Activated effector memory CD4-positive, alpha-beta T cell treated with anti-CD3 and anti-CD28 coated beads, Interleukin-2, amount 50 U/mL, for 16 hours (primary cell): ENCODE measurements around the gene HEXD.
"Not testable (repeated sequence)": the region's sequence is repeated elsewhere in the genome, so short reads cannot be mapped to it uniquely, and the experiment has no call there.

ENCODE experiments used
- DNase-seq: peaks from one replicate; pipeline ENCODE4 v3.0.0-alpha.2; 2020

HEXD gene

DNA sequence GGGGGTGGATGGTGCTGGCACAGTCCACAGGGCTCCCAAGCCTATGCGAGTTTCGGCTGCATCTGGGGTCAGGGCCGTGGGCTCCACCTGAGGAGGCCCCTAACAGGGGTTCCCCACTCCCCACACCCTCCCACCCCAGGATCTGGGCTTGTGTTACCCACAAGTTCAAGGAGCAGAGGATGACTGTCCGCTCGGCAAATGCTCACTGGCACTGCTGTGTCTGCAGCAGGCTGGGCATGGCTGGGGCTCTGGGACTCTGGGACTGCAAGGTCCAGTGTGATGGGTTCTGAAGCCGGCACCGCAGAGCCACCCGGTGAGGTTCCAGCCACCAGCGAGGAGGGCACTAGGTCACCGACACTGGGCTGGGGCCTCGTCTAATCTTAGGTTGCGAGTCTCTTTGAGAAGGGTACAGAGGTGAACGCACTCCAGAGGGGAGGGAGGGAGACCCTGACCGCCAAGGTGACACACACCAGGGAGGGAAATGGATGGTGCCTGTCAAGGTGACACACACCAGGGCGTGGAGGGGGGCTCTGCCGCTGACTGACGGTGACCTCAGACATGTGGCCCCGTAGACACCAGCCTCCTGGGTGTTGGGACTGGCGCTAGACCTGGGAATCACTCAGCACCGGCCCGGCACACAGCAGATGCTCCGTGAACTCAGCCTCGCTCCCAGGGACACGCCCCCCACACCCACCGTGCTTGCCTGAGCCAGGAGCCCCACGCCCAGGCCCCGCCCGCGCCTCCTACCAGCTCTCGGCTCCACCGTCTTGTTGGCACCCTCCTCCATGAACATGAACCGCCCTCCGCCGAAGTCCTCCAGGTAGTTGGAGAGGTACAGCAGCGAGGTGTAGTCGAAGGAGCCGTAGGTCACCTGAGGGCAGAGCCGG lies 20.5 kb upstream of the HEXD start:
- DNase-seq = no peak

DNA sequence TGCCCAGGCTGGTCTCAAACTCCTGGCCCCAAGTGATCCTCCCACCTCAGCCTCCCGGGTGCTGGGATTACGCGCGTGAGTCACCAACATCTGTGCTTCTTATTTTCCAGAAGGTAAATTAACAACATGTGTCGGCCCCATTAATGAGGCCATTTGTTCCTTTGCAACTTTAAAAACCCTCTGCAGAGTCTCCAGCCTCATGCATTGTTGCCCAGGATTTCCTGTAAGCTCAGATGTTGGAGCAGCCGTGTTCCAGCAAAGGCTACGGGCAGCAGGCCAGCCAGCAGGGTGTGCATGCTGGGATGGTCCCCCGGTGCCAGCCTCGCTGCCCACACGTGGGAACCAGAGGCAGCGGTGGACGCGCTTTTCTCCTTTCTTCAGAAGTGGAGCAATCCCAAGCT lies 19.1 kb upstream of the HEXD start:
- no peak for DNase-seq

DNA sequence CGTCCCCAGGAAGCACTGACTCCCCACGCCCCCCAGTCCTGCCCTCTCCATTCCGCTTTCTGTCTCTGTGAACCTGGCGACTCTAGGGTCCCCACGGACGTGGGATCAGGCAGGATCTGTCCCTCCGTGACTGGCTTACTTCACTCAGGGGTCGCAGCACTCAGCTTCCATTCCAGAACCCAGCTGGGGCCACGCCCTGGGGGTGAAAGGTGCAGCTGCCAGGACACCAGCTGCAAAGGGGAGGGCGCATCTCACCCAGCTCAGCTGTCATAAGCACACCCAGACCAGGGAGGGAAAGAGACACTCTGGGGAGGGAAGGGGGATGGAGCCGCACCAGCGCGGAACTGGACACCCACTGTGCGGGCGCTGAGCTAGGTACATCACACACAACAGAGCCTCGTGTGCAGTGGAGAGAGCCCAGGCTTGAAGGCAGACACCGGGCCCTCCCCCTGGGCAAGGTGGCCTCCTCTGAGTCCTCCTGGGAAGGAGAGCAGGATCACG lies 18.5 kb upstream of the HEXD start:
- no peak for DNase-seq

DNA sequence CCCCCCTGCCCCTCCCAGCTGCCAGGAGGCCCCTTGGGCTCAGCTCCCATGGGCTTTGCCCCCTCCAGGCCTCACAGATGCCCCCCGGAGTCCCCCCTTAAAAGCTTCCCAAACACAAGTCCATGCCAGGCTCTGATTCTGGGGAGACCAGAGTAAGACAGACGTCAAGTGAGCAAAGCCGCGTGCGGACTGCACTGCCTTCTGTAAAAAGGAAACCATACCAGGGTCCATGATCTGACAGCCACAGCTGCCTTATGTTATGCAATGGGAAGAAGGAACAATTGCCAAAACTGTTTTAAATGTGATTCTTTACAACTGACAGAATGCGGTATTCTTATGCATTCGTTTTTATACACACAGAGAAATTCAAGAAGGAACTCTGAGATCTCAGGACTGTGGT lies 17.9 kb upstream of the HEXD start:
- no peak for DNase-seq

DNA sequence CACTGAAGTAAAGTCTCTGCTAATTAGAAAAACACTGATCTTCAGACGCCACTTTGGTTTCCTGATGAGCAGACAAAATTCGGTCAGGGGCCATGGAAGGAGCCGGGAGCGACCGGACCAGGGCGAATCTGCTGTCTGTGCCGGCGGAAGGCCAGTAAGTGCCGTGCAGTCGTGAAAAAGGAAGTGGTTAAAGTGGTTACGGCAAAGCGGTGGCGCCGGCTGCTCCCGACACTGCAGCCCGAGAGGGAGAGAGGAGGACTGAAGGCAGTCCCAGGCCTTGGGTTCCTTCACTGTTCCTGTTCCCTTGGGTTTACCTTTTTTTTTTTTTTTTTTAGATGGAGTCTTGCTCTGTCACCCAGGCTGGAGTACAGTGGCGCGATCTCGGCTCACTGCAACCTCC lies 17.3 kb upstream of the HEXD start:
- DNase-seq = peak; percentile 79

DNA sequence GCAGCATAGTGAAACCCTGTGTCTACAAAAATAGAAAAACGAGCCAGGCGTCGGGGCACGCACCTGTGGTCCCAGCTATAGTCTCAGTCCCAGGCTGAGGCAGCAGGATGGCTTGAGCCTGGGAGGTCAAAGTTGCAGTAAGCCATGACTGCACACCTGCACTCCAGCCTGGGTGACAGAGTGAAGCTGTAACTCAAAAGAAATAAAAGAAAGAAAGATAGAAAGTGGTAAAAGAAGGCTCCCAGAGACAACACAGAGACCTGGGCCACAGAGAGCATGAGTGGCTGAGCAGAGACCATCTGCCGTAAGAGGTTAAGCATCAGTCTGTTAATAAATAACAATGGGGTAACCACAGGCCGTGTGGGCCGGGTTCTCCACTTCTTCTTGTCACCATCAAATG lies 15.3 kb upstream of the HEXD start:
- no peak for DNase-seq

DNA sequence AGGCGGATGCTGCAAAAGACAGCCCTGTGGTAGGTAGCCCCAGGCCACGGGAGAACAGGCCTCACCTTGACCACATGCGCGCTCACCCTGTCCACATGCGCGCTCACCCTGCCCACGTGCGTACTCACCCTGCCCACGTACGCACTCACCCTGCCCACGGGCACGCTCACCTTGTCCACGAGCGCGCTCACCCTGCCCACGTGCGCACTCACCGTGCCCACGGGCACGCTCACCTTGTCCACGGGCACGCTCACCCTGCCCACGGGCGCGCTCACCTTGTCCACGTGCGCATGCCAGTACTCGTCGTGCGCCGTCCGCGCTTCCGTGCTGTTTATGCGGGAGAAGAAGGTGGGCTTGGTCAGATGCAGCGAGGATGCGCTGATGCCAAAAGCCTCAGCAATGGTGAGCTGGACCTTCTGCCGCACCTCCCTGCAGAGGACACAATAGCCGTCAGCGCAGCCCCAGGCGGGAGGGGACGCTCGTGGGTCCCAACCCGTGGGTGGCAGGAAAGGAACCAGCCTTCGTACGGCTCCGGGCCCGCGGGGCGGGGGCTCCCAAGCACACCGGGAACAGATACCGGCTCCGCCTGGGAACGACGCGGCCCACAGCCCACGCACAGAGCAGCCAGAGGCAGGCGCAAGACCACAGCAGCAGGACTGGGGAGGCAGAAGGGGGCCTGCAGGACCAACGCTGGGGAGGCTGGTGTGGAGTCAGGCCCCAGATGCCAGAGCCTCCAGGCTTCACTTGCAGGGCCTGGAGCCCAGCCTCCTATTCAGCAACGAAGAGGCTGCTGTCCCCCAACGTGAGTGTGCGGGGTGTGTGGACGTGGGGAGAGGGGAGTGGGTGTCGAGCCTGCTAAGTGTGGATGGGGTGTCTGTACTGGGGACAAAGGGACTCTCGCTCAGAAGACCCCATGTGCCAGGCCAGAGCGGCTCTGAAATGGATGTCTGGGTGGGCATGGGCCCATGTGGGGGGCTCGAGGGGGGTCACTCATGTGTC lies 14.2 kb upstream of the HEXD start:
- DNase-seq = no peak

DNA sequence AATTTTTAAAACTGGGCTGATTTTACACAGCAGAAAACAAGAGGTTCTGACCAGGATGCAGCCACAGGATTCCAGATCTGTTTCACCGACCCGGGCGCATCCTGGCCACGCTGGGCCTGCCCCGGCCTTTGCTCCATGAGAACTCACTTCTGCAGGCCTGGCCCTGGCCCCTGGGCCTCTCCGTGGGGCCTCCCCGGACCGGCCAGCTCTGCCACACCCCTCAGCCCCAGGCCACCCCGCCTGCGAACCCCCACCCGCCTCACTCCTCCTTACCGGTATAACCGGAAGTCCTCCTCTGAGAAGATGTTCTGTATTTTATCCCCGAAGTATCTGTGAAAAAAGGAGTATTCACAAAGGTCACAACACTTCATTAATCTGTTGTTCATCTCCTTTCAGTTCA lies 13.1 kb upstream of the HEXD start:
- DNase-seq = no peak

DNA sequence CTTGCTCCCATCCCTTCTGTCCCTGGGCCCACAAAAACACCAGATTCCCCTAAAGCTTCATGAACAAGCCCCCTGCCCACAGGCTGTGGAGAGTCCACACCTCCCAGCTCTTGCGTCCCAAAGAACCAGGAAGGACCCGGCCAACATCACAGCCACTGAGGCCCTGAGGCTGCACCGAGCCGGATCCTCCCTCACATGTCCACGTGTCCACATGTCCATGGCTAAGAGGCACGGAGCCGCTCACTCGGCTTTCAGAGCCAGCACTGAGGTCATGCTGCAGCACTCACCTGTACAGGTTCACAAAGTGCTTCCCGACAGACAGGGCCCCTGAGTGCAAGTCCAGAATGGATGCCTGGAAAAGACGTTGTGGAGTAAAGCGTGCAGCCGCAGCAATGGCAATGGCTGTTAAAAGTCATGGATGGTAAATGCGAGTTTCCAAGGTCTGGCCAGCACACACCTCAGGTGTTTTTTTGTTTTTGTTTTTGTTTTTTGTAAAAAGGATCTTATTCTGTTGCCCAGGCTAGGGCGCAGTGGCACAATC lies 11.9 kb upstream of the HEXD start:
- no peak for DNase-seq

DNA sequence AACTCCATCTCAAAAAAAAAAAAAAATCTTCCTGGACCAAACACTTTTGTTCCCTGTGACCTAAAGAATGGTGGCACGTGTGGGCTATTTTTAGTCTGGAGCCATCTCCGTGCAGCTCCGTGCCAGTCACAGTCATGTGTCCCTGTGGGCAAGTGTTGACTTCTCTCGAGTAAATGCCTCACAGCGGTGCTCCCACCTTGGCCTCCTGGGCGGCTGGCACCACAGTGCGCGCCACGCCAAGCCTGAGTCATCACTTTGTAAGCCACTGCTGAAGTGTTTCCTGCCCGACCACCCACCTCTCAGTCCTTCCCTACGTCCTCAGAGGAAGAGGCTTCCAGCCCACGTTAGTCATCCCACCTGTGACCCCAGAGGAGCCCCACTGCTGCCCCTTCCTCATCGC lies 10.9 kb upstream of the HEXD start:
- DNase-seq = no peak

DNA sequence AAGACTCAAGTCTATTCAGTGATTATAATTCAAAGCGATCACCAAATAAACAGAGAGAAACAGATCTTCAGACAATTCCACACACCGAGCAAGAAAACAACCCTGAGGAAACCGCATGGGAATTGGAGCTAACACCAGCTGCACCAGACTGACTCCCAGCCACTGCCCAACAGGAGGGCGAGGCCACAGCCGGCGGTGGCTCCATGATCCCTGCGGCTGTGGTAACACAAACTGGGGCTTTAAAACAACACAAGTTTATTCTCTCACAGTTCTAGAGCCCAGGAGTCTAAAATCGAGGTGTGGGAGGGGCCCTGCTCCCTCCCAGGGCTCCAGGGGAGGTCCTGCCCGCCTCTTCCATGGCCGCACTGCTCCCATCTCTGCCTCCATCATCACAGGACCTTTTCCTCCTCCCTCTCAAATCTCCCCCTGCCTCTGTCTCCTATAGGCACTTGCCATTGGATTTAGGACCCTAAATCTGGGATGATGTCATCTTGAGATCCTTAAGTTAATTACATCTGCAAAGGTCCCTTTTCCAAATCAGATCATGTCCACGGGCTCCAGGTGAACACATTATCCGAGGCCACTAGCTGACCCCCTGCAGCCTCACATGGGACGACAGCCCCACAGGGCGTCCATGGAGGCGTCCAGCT lies 9.7 kb upstream of the HEXD start:
- DNase-seq = no peak

DNA sequence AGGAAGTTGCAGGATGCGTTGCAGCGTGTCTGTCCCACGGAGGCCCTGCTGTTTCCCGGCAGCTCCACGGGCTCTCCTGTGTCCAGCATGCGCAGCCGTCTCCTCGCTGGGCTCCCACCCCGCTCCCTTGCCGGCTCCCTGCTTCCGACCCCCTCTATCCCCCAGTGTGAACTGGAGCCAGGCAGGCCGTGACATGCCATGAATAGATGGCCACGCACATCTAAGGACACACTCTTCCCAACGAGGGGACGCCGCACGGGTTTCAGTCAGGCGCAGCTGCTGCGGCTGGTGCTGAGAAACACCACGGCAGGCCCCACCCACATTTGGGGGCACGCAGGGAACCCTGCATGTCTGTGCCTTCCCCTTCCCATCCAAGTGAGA lies 9.2 kb upstream of the HEXD start:
- no peak for DNase-seq

DNA sequence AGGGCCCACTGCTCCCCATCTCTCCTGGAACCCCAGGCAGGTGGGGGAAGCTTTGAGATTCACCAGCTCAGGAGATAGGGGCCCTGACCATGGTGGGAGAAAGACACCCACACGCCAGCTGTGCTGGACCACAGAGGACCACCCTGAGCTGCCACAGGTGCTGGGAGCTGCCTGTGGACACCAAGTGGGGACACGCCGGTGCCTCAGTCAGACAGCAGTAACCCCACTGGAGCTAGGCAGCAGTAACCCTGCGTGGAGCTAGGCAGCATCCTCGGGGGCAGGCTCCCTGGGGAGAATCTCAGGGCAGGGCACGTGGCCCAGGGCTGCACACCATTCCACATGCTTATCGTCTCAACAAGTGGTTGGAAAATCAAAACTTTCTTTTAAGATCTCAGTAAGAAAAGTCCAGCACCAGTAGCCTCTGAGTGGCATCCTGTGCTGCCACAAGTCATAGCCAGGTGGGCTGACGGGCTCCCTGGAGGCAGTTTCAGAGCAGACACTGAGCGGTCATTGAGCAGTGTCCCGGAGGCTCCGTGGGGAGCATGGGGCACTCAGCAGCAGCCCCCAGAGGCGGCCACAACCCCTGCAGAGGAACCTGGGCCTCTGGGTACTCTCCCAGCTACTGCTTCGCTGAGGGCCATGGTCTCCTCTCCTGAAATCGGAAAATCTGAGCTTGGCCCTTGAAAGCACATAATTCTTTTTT lies 8.0 kb upstream of the HEXD start:
- DNase-seq = no peak

DNA sequence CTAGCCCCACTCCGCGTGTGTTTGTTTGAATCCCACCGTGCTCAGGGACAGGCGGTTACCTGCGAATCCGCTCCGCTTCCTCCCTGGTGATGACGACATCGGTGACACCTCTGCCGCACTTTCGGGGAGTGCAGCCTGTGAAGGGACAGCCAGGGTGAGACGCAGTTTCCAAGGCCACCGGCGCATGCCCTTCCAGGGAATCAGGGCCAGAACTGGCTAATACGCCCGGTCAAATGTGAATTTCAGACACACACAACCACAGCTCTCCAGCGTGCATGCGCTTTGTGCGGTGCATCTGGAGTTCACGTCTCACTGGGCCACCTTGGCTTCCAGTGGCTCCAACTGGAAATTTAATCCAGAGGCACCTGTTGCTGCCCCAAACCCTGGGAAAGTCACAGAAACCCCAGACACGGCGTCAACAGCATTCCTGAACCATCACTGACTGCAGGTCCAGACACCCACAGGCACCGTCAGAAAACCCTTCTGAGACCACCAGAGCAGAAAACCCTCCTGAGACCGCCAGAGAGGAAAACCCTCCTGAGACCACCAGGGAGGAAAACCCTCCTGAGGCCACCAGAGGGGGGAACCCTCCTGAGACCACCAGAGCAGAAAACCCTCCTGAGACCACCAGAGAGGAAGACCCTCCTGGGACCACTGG lies 6.6 kb upstream of the HEXD start:
- no peak for DNase-seq

DNA sequence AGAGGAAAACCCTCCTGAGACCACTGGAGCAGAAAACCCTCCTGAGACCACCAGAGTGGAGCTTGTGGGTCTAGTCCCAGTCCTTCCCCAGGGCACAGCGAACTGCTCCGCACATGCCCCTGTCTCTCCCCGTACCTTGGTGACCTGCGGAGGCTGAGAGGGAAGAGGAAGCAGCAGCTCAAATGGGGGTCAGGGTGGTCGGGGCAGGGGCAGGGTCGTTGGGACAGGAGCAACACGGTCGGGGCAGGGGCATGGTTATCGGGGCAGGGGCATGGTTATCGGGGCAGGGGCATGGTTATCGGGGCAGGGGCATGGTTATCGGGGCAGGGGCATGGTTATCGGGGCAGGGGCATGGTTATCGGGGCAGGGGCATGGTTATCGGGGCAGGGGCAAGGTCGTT lies 6.1 kb upstream of the HEXD start:
- DNase-seq = not testable (repeated sequence)

DNA sequence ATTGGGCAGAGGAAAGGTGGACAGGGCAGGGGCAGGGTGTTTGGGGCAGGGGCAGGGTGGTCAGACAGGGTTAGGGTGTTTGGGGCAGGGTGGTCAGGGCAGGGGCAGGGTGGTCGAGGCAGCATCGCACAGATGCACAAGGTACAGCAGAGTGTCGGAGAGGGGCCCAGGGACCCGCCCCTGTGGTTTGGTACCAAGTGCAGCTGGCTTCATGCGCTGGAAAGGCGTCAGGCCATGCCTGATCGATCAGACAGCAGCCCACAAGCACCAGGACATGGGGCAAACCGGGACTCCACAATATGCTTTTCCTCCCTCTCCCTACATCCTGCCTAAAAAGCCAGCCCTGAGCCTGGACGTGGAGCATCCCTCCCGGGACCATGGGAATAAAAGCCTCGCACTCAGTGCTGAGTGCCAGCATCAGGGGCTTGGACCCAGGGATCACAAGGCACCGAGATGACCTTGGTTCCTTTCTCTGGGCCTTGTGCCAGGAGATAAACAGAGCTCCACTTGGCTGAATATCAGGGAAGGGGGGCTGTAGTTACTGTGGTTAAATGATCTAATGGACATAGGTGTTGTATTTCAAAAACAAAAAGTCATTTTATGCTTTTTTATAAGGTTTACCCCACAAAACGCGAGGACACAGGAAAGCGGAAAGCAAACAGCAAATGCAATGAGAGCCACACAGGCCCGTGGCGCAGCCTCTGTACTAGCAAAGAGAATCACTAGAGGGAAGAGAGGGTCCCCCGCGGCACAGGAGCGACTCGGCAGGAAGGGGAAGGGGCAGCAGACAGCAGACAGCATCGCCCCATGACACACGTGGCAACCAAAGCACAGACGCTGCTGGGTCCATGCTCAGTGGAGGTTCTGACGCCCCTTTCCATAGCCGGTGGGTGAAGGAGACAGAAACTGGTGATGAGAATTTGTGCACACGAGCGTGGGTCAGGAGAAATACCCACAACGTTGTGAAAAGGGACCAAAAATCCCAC lies 5.3 kb upstream of the HEXD start:
- no peak for DNase-seq

DNA sequence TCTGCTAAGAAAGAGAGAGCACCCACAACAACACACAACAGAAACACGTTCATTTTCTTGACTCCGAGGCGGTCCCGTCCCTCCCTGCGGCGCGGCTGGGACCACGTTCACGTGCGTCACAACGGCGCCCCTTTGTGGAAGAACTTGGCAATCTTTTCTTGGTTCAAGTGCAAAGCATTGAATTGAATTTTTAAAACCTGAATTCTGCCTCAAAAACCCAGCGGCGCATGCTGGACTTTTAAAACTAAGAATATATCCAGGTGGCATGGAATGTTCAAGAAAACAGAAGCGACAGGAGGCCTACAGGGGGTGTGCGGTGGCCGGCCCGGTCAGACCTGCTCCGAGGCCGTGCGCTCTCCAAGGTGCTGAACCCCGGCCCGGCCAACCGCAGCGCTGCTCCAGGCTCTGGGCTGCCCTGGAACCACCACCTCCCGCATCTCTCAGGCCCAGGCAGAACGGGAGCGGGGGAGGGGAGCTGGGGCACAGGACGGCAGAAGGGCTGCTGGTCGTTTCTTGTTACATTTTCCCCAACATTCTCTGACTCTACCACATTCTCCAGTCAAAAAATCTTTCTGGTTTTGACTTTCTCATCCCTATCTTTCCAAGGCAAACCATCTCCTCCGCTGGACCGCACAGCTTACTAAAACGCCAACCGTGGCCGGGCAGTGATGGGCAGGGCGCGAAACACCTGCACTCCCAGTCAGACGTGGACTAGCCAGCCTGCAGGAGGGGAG lies 3.4 kb upstream of the HEXD start:
- peak; percentile 88 for DNase-seq

DNA sequence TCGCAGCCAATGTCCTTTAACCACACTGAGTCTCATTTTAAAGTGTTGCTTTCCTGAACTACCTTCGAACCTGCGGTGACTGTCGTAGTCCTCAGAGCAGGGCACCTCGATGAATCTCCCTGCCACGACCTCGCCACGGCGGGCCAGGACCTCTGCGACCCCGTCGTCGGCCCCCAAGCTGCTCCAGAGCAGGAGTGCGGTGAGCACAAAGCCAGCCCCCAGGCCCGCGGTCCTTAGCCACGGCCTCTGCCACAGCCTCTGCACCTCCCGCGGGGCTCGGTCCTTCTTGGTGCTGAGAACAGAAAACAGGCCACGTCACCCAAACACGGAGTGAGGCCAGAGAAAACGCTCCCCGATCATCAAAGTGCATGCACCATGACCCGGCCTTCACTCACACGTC lies 2.8 kb upstream of the HEXD start:
- no peak for DNase-seq

DNA sequence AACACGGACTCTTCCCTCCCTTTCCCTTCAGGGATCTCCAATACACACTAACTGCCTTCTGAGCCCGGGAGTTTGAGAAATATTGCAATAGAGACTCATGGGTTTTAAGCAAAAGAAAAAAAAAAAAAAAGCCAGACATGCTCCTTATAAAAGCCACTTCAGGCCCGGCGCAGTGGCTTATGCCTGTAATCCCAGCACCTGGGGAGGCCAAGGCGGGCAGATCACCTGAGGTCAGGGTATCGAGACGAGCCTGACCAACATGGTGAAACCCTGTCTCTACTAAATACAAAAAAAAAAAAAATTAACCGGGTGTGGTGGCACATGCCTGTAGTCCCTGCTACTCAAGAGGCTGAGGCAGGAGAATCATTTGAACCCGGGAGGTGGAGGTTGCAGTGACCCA lies 2.4 kb upstream of the HEXD start:
- no peak for DNase-seq

DNA sequence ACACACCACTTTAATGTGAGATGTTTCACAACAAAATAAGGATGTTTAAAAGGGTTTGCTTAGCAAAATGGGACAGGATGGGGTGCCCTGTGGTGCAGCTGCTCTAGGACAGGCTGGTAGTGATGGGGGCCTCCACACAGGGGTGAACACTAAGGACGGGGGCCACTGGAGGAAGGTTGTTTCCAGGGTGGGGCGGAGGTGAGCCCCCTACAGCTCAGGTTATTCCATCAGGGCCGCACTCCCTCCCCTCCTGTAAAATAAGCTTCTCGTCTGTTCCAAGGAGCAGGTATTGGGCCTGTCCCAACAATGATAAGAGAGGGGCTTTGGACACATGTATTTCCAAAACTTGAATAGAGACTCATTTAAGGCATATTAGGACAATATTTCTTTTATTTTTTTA lies 1.9 kb upstream of the HEXD start:
- no peak for DNase-seq
